Fibroblast of lung (primary cell): ENCODE data around the gene TTC3. TPM values are rescaled to one million over a fixed set of nuclear protein-coding genes. Genes with fewer than 3 reads are reported as not detected.
A peak's percentile ranks its signal among the peaks of the same experiment; 100 is the strongest.

Experiments used
- DNase-seq, 2 donors: peaks; one replicate each; pipeline versions ENCODE4 v3.0.0 to v3.0.0-alpha.2; 2010; ENCODE audit warnings: low read depth in 2 of 2
- H2AFZ ChIP-seq: 2 replicates; pipeline ENCODE4 v1.5.1; 2012; ENCODE audit warnings: low read length, control low read depth, inconsistent platforms
- H3K27ac ChIP-seq: 2 replicates; pipeline ENCODE4 v1.5.1; 2011; ENCODE audit warnings: low read length, control low read depth; ENCODE audit not compliant: insufficient read depth
- H3K27me3 ChIP-seq: 2 replicates; pipeline ENCODE4 v1.5.1; 2011; ENCODE audit warnings: mild to moderate bottlenecking, low read length; ENCODE audit not compliant: control insufficient read depth, insufficient read depth
- H3K36me3 ChIP-seq: 2 replicates; pipeline ENCODE4 v1.5.1; 2011; ENCODE audit warnings: low read length; ENCODE audit not compliant: control insufficient read depth, insufficient read depth
- H3K4me1 ChIP-seq: 2 replicates; pipeline ENCODE4 v1.5.1; 2011; ENCODE audit warnings: low read length; ENCODE audit not compliant: control insufficient read depth, insufficient read depth; ENCODE audit errors: extremely low read depth
- H3K4me2 ChIP-seq: 2 replicates; pipeline ENCODE4 v1.5.1; 2011; ENCODE audit warnings: low read length, control low read depth; ENCODE audit not compliant: insufficient read depth; ENCODE audit errors: extremely low read depth
- H3K4me3 ChIP-seq, 4 experiments: fragments of 200-600 bp in 1 of 4; sonication (generic) in 1 of 4; replicated peaks in 1 of 4; 2 replicates each; pipeline ENCODE4 v1.5.1; 2011 to 2016; ENCODE audit warnings: low read length in 4 of 4, low read depth in 3 of 4, mild to moderate bottlenecking in 3 of 4, control low read depth in 2 of 4, inconsistent platforms in 1 of 4, mixed read lengths in 1 of 4; ENCODE audit not compliant: insufficient read depth in 1 of 4; ENCODE audit errors: control extremely low read depth in 1 of 4
- H3K79me2 ChIP-seq: 2 replicates; pipeline ENCODE4 v1.5.1; 2012; ENCODE audit warnings: mild to moderate bottlenecking, low read length, inconsistent platforms; ENCODE audit not compliant: control insufficient read depth, insufficient read depth
- H3K9ac ChIP-seq: 2 replicates; pipeline ENCODE4 v1.5.1; 2011; ENCODE audit warnings: mild to moderate bottlenecking, low read length, control low read depth; ENCODE audit not compliant: insufficient read depth
- H3K9me3 ChIP-seq: 2 replicates; pipeline ENCODE4 v1.5.1; 2012; ENCODE audit warnings: low read depth, low read length; ENCODE audit not compliant: control insufficient read depth, insufficient read depth
- H4K20me1 ChIP-seq: 2 replicates; pipeline ENCODE4 v1.5.1; 2011; ENCODE audit warnings: low read length; ENCODE audit not compliant: control insufficient read depth, insufficient read depth; ENCODE audit errors: extremely low read depth
- EZH2 ChIP-seq: IDR thresholded peaks from 2 replicates; pipeline ENCODE4 v1.5.1; 2012; ENCODE audit warnings: low read length, control low read depth, mild to moderate bottlenecking; ENCODE audit errors: missing control alignments
- polyA plus RNA-seq, 2 donors: library from polyadenylated mRNA; depleted of rRNA in 1 of 2; stranded (reverse) in 1 of 2; unstranded in 1 of 2; fragments of >200 nt; gene quantifications; 2 replicates each; pipeline ENCODE4 v1.2.1, GENCODE V29; 2011 to 2012; ENCODE audit warnings: missing spikeins in 1 of 2
- total RNA-seq: library from RNA; depleted of rRNA; stranded (reverse); fragments of >200 nt; gene quantifications from 2 replicates; pipeline ENCODE4 v1.2.1, GENCODE V29; 2014
- TF ChIP-seq, protein P1 (sequence below), 2 donors: IDR thresholded peaks in 1 of 2; conservative IDR thresholded peaks in 1 of 2; 1 replicate in 1 of 2; 2 replicates in 1 of 2; pipeline ENCODE4 v1.5.1; 2011 to 2012; ENCODE audit warnings: low read length in 2 of 2, control low read depth in 1 of 2, inconsistent platforms in 1 of 2, low read depth in 1 of 2, mild to moderate bottlenecking in 1 of 2

Gene TTC3
- total and polyA plus RNA-seq, 2 donors (not counting 1 experiment from before 2014, with no cell fraction given): 121 to 224 TPM

DNA sequence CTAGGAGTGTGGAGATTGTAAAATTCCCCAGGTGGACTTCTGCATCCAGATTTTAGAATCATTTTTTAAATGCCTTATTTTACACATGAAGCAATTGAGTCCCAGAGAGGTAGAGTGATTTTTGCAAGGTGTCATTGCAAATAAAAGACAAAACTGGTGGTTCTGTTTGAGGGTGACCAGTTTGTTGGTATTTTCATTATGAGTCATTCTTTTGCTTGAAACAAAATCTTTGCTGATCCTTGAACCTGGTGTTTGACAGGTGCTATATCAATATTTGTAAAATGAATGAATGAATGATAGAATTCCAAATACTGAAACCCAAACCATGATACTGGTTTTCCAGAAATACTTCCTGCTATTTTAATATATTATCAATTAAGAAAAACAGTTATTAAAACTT, 44.1 kb downstream of the TTC3 start:
- Histone ChIP-seq H3K79me2 (no peaks in the 10 kb centered on the region), H4K20me1 (no peaks in the 10 kb centered on the region), H3K27ac (no peak overlapping the region), H3K4me3 (no peak overlapping the region), H3K27me3 (no peaks in the 10 kb centered on the region), H2AFZ (no peak overlapping the region), H3K9ac (no peak overlapping the region), H3K4me2 (no peak overlapping the region), H3K36me3 (peaks cover 2% of the 10 kb centered on the region), H3K9me3 (no peaks in the 10 kb centered on the region), H3K4me1 (no peaks in the 10 kb centered on the region)
- DNase-seq: no peak
- TF ChIP-seq, protein P1, sequence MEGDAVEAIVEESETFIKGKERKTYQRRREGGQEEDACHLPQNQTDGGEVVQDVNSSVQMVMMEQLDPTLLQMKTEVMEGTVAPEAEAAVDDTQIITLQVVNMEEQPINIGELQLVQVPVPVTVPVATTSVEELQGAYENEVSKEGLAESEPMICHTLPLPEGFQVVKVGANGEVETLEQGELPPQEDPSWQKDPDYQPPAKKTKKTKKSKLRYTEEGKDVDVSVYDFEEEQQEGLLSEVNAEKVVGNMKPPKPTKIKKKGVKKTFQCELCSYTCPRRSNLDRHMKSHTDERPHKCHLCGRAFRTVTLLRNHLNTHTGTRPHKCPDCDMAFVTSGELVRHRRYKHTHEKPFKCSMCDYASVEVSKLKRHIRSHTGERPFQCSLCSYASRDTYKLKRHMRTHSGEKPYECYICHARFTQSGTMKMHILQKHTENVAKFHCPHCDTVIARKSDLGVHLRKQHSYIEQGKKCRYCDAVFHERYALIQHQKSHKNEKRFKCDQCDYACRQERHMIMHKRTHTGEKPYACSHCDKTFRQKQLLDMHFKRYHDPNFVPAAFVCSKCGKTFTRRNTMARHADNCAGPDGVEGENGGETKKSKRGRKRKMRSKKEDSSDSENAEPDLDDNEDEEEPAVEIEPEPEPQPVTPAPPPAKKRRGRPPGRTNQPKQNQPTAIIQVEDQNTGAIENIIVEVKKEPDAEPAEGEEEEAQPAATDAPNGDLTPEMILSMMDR (conservative IDR thresholded peaks at IDR 0.05 in 1 of 2, IDR thresholded peaks at IDR 0.05 in 1 of 2; ENCODE audit: low read depth in 1 of 2, low read length in 2 of 2): no peak
- TF ChIP-seq EZH2: no peak

DNA sequence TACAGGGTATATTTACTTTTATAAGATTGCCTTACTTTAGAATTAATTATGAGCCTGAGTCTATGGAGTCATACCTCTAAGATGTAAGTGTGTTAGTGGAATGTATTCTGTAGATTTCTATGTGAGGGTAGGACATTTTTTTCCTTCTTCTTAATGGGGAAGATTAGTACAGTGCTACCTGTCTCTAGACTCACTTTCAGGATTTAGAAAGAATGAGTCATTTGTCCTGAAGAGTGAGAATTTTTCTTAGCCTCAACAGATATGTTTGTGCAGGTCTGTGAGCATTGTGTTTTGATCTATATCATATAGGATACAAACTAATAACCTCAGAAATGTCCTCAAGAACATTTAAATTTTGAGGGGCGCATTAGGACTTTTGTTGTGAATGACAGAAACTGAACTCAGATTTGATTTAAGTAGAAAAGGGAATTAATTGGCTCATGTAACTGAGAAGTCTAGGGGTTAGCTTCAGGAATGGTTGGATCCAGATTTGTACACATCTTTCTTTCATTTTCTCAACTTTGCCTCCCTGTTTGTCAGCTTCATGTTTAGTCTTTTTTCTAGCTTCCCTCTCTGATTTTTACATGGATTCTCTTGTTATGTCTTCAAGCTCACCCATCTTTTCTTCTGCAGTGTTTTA, 45.3 kb downstream of the TTC3 start:
- Histone ChIP-seq H3K79me2 (no peaks in the 10 kb centered on the region), H4K20me1 (no peaks in the 10 kb centered on the region), H2AFZ (no peak overlapping the region)

DNA sequence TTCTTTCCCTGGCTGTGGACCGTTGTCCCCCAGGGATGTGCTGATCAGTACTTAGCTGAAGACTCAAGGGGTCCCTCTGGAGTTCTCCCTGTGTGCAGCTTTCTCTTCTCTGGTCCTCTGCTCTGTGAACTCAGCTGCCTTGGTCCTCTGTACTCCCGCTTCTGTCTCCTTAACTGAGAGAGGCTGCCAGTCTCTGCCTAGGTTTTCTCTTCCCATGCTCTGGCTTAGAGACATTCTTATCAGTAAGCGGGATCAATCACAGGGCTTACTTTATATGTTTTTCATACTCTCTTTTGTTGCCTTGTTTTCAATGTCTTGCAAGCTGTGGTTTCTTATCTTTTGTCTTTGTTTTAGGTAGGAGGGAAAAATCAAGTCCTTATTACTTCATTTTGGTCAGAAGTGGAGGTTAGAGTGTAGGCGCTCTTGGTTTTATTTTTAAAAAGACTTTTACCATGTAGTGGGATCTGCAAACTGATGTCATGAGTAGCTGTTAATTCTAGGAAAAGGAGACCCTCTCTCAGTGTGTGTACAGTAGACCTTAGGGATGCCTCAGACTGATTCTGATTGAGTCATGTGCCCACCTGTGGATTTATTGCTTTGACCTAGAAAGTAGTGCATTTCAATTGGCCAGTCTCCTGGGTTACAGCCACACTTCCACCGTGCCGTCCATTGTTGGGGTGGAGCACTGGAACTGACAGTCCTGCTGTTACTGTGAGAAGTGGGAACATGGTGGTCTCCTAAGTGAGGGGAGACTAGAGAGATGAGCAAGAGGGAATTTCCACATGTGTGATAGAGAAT, 46.6 kb downstream of the TTC3 start:
- Histone ChIP-seq H3K4me2 (no peak overlapping the region), H3K27ac (no peak overlapping the region), H3K27me3 (no peaks in the 10 kb centered on the region), H3K36me3 (peaks cover 2% of the 10 kb centered on the region), H4K20me1 (no peaks in the 10 kb centered on the region), H3K9ac (no peak overlapping the region), H3K4me3 (no peak overlapping the region), H3K4me1 (no peaks in the 10 kb centered on the region), H3K9me3 (no peaks in the 10 kb centered on the region), H3K79me2 (no peaks in the 10 kb centered on the region), H2AFZ (no peak overlapping the region)
- TF ChIP-seq, protein P1 (conservative IDR thresholded peaks at IDR 0.05 in 1 of 2, IDR thresholded peaks at IDR 0.05 in 1 of 2; ENCODE audit: low read depth in 1 of 2, low read length in 2 of 2): no peak
- no peak for TF ChIP-seq EZH2
- DNase-seq: peak in 1 of 2 donors; percentile 25

More for the DNA sequence above, 45.3 kb downstream of the TTC3 start:
- H3K4me2 ChIP-seq: no peak overlapping the region
- no peaks in the 10 kb centered on the region for H3K27me3 ChIP-seq
- H3K4me3 ChIP-seq: no peak overlapping the region
- no peaks in the 10 kb centered on the region for H3K4me1 ChIP-seq
- TF ChIP-seq EZH2: no peak
- TF ChIP-seq, protein P1 (conservative IDR thresholded peaks at IDR 0.05 in 1 of 2, IDR thresholded peaks at IDR 0.05 in 1 of 2; ENCODE audit: low read depth in 1 of 2, low read length in 2 of 2): no peak
- no peak overlapping the region for H3K9ac ChIP-seq
- H3K36me3 ChIP-seq: peaks cover 2% of the 10 kb centered on the region
- DNase-seq: no peak
- H3K9me3 ChIP-seq: no peaks in the 10 kb centered on the region
- H3K27ac ChIP-seq: no peak overlapping the region
